Pons (tissue), 1 donor: ENCODE data around the gene CCDC78.
"Not testable (repeated sequence)": the region's sequence is repeated elsewhere in the genome, so short reads cannot be mapped to it uniquely, and the experiment has no call there.

Experiments
- DNase-seq: peaks from one replicate; pipeline ENCODE4 v3.0.0-alpha.2; 2016; ENCODE audit warnings: low spot score

CCDC78 gene

GRCh38 chr16:724188-725040 lies 1.8 kb downstream of the CCDC78 start:
- DNase-seq, result no peak

DNA sequence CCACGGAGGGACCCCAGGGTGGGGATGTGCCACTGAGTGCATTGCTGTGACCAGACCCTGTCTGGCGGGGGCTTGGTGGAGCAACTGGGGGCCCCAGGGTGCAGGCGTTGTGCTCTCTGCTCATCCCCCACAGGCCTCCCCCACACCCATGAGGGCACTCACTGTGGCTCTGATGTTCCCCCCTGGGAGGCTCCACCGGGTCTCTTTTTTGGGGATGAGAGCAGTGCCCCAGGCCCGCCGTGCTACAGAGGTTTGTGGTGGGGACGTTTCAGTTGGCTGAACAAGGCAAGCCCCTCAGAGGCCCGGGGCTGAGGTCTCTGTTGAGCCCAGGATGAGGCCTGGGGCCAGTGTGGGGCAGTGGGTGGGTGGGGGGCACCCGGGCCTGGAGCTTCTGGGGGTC lies 2.5 kb downstream of the CCDC78 start:
- DNase-seq, result no peak

DNA sequence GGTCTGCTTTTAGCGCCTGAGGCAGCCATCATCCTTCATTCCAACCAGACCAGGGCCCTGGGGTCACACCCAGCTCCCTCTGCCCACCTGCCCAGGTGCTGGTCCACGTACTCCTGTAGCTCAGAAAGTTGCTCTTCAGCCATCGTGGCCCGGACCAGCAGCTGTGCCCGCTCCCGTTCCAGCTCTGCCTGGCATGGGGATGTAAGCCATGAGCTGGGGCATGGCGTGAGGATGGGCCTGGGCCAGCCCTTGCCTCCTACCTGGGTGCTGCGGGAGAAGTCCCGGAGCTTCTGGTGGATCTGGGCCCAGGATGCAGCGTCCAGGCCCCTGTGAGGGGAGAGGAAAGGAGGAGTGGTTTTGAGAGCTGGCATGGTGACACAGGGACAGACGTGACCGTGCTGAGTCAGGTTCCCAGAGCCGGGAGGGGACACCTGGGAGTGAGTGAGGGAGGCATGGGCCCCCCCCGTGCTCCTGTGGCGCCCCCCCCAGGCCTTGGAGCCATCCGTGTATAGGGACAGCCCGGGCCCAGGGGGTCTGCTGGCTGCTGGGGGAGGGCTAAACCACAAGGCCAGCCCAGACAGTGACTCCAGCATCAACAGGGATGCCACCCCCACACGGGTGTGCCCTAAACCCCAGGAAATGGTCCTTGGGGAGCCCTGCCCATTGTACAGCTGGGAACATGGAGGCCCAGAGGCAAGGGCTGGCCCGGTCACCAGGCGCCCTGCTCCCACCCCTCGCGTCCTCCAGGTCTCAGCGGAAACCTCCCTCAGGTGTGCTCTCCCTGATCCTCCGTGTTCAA lies 3.2 kb downstream of the CCDC78 start:
- no peak for DNase-seq

DNA sequence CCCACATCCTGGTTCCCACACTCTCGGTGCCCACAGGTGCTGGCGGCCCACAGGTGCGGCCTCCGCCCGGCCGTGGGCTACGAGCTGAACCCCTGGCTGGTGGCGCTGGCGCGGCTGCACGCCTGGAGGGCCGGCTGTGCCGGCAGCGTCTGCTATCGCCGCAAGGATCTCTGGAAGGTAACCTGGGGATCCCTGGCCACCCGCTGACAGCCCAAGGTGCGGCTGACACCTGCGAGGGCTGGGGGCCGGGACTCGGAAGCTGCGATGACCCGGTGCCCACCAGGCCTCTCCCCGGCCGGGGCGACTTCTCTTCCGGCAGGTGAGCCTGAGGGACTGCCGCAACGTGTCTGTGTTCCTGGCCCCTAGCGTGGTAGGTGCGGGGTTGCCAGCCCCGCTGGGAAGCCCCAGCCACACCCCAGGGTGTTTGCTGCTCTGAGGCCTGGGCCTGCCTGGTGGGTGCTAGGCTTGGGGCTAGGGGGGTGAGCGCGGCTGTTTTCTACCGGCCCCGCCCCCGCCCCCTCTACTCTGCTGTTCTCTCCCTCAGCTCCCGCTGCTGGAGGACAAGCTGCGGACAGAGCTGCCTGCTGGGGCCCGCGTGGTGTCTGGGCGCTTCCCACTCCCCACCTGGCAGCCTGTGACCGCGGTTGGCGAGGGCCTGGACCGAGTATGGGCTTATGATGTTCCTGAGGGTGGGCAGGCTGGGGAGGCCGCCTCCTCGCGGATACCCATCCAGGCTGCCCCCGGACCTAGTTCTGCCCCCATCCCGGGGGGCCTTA lies 4.3 kb downstream of the CCDC78 start:
- DNase-seq, result no peak

DNA sequence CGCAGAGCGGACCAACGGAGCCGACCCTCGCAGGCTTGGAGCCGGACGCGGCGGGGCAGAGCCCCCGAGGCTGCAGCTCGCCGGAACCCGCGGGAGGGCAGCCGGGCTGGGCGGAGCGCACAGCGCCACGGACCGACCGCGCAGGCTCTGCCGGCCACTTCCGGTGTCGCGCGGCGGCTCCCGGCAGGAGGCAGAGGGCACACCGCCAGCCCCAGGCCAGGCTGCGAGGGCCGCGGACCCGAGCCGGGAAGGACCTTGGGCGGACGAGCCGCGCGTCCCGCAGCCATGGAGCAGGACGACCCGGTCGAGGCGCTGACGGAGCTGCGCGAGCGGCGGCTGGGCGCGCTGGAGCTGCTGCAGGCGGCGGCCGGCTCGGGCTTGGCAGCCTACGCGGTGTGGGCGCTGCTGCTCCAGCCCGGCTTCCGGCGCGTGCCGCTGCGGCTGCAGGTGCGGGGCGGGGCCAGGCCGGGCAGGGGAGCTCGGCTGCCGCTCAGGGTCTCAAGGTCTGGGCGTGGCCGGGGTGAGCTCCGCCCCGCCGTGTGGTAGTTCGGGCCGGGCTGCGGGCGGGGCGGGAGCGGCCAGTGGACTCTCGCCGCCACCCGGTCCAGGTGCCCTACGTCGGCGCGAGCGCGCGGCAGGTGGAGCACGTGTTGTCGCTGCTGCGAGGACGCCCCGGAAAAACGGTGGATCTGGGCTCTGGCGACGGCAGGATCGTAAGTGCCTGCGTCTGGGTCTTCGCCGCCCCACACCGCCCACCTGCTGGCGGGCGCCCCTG lies 5.1 kb downstream of the CCDC78 start, which contains the start of gene ANTKMT:
ANTKMT (plus strand) TSS at position 157 of the 775 bp plus-strand sequence; CDS start at position 286, 129 bp downstream.
- peak; percentile 59 for DNase-seq

GRCh38 chr16:720447-720989 lies 5.7 kb downstream of the CCDC78 start:
- peak; percentile 79 for DNase-seq

DNA sequence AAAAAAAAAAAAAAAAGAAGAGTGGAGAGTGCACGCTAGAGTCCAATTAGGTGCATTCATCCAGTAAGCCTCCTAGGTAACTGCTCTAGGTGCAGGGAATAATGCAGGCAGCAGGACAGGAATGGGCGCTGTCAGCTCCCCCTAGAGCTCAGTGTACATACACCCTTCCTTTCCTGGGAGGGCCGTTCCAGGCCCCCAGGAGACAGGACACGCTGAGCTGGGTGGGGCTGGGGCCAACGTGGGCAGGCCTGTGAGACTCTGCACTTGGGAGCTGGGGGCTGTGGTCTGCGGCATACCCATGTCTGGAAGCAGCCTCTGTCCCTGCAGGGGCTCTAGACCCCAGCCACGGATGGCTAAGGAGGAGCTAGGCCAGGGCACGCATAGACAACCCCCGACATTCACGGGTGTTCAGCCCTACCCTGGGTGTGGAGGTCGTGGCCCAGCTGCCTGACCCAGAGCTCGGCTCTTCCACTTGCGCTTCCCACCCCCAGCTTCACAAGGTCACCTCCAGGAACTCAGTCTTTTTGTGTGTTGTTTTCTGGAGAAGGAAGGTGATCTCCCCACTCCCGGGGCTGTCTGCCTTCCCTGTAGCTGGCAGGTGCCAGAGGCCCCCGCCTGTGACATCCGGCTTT lies 6.3 kb downstream of the CCDC78 start:
- no peak for DNase-seq

GRCh38 chr16:718922-719321 lies 7.3 kb downstream of the CCDC78 start:
- no peak for DNase-seq

DNA sequence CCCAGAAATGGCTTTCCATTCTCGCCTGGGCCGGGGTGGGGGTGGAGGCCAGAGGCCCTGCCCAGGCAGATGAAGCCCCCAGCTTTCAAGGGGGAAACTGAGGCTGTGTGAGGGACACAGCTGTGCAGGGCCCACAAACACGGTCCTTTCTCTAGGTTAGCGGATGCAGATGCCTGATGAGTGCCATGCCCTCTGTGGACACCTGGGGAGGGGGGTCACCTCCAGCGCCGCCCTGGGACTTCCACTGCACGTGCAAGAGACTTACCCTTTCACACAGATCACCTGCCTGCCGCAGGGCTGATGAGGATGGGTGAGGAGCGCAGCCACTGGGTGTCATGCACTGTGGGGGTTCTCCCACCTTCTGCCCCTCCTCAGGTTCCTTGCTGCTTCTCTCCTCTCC lies 7.9 kb downstream of the CCDC78 start:
- no peak for DNase-seq

DNA sequence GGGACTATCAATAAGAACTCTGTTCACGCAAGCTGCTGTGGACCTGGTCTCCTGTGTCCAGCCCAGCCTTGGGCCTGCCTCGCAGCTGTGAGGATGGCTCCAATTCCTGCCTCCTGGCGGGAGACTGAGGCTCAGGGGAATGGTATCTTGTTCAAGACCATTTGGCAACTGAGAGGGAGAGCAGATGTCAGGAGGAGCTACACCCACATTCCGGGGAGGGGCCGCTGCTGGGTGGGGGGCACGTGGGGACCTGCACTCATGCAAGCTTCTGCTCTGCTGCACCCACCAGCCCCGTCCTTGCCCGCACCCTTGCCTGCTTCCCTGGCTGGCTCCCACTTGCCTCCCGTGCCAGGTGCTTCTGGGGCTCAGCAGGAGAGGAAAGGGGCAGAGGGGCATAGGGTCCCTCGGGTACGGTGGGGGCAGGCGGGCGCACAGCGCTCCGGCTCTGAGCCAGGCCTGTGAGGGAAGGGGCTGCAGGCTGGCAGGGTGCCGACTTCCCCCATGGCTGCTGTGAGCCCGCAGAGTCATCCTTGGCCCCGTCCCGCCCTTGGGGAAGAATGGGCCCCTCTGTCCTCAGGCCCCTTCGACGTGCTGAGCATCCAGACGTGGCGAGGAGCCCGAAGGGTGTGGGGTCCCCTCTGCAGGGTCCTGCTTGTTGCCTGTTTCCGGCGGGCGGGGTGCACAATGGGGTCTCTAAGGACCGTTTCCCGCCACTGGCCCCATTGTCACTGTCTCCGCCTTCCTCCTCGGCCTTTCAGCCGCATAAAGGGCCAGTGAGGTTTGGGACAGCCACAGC lies 8.6 kb downstream of the CCDC78 start:
- DNase-seq, result no peak

GRCh38 chr16:716768-717325 lies 9.4 kb downstream of the CCDC78 start:
- DNase-seq, result no peak

GRCh38 chr16:716200-716568 lies 10.1 kb downstream of the CCDC78 start:
- peak; percentile 94 for DNase-seq

- DNase-seq, result no peak
Observed at GRCh38 chr16:715477-716199, 10.6 kb downstream of the CCDC78 start.

DNA sequence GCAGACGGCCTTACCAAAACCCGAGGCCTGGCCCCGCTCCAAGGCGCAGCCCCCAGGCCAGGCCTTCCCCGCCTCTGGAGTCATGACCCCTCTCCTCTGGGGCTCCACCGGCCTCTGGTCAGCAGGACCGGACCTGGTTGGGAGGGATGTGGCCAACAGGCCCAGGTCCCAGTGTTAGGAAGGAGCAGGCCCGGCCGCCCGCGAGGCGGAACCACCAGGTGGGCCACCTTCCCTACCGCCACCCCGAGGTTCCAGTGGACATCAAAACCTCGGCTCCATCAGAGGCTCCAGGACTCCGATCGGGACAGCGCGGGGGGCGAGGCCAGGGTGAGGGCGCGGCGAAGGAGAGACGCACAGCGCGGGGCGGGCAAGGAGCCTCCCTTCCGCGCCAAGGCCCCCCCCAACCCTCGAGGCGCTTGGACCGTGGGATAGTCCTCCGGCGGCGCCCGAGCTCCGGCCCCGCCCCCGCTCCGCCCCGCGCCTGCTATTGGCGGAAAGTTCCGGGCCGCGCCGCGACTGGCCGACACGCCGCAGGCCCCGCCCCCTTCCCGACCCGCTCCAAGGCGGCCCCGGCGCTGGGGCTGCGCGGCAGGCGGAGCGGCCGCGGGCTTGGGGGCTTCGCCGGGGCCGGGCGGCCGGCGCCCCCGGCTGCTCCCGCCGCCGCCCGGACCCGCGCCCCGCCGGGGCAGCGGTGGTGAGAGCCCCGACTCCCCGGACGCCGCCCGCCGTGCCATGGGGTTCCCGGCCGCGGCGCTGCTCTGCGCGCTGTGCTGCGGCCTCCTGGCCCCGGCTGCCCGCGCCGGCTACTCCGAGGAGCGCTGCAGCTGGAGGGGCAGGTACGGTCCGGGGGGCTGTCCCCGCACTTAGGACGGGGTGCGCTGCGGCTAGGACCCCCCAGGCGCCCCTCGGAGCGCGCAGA lies 11.4 kb downstream of the CCDC78 start, which contains the start of gene METRN:
METRN (plus strand) TSS at position 561 of the 919 bp plus-strand sequence; CDS start at position 733, 172 bp downstream.
- DNase-seq, result peak; percentile 80

DNA sequence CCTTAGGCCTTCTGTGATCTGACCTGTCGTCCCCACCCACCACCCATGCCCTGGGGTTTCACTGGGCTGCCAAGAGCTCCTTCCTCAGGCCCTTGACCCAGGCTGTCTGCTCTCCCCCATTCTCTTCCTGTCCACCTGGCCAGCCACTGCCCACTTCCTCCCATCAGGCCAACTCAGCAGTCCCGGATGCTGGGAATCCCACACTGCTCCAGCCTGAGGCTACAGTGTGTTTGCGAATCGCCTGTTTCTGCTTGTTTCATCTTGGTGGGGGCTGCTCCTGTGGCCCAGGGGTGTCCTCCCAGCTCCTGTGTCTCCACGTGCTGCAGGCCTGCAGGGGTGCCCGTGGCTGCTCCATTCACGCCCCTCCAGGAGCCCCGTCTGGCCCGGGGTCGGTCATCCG lies 12.2 kb downstream of the CCDC78 start:
- DNase-seq, result no peak

DNA sequence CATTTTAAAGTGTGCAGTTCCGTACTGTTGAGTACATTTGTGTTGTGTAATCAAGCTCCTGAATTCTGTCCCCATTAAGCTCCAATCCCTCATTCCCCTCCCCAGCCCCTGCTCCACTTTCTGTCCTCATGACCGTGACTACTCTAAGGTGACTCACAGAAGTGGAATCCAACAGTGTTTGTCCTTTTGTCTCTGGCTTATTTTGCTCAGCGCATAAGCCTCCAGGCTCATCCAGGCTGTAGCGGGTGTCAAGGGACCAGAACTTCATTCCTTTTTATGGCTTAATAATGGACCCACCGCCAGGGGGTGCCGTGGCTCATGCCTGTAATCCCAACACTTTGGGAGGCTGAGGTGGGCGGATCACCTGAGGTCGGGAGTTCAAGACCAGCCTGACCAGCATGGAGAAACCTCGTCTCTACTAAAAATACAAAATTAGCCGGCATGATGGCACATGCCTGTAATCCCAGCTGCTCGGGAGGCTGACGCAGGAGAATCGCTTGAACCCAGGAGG lies 13.4 kb downstream of the CCDC78 start:
- not testable (repeated sequence) for DNase-seq

DNA sequence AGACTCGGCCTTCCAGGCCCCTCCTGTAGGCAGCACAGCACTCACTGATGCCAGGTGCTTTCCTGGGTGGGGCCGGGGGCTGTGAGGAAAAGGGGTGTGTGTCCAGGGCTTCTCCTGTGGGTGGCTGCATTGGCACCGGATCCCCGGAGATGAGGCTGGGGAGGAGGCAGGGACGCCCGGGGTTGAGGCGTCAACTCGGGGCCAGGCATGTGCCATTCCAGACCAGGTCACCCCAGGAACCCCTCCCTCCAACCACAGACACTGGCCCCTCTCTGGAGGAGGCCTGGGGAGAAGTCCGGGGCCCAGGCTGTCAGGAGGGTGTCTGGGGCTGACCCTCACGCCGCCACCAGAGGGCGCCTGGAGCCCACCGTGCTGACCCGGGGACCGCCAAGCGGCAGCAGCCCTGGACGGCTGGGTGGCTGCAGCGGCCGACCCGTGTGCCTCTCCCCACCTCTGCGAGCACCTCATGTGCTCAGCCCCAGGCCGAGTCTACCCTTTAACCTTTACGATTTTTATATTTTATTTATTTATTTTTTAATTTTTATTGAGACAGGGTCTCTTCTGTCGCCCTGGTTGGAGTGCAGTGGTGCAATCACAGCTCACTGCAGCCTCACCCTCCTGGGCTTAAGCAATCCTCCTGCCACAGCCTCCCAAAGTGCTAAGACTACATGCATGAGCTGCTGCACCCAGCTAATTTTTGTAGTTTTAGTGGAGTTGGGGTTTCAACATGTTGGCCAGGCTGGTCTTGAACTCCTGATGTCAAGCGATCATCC lies 14.5 kb downstream of the CCDC78 start:
- DNase-seq, result no peak
